Ammon's horn (tissue), 1 donor: ENCODE data around the gene PLA2G5.

Source experiments
- DNase-seq: peaks from one replicate; pipeline ENCODE4 v3.0.0-alpha.2; 2016; ENCODE audit warnings: low spot score

The PLA2G5 gene

GRCh38 chr1:20090641-20091040, 20.6 kb downstream of the PLA2G5 start:
- no peak for DNase-seq

DNA sequence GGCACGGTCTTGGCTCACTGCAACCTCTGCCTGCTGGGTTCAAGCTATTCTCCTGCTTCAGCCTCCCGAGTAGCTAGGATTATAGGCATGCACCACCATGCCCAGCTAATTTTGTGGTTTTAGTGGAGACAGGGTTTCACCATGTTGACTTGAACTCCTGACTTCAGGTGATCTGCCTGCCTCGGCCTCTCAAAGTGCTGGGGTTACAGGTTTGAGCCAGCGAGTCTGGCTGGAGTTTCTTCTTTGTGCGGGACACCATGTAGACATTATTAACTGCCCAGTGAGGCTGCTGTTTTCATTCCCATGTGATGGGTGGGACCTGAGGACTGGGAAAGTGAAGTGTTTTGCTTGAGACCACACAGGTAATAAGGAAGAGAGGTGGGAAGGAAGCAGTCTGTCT, 23.3 kb downstream of the PLA2G5 start:
- no peak for DNase-seq

DNA sequence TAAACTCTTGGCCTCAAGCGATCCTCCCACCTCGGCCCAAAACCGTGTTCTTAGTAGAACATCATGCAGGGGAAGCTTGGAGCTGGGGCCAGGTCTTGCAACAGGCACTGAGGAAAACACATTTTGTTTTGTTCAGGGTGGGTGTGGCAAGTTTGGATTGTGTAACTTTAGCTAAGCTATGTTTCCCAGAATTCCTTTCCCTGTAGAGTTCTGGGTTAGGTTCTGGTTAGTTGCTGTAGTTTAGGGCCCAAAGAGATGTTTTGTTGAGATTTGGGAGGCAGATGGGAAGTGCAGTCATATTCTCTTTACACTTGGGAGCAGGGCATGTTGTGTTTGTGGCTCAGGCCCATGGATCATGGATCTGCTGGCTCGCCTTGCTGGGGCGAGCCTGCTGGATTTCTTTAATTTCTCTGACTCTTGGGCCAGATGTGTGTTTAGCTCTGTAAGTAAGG, 24.0 kb downstream of the PLA2G5 start:
- no peak for DNase-seq

GRCh38 chr1:20095564-20096434, 25.8 kb downstream of the PLA2G5 start:
- DNase-seq, result no peak

DNA sequence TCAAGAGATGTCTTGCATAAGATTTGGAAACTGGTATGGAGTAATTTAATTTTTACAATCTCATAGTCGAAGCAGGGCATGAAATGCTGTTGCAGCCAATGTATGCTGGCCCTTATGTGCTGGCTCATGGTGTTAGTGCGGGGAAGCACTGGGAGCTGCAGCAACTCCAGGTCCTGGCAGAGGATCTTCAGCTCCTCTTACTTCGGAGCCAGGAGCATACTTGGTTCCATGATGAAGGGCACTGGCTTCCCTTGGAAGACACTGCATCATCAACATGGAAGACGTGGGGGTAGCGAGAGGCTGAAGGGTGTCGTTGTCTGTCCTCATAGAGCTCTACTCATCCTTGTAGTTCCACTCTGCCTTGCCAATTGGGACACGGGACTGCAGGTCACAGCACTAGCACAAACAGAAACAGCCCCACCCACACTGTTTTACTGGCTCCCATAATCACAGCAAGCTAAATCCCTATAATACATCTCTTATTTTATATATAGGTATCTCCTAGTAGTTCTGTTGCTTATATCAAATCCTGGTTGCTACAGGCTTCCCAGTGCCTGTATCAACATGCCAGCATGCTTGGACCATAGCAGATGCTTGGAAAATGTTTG, 26.9 kb downstream of the PLA2G5 start:
- DNase-seq, result no peak

- DNase-seq, result no peak
Observed at GRCh38 chr1:20099533-20099932, 29.5 kb downstream of the PLA2G5 start.

DNA sequence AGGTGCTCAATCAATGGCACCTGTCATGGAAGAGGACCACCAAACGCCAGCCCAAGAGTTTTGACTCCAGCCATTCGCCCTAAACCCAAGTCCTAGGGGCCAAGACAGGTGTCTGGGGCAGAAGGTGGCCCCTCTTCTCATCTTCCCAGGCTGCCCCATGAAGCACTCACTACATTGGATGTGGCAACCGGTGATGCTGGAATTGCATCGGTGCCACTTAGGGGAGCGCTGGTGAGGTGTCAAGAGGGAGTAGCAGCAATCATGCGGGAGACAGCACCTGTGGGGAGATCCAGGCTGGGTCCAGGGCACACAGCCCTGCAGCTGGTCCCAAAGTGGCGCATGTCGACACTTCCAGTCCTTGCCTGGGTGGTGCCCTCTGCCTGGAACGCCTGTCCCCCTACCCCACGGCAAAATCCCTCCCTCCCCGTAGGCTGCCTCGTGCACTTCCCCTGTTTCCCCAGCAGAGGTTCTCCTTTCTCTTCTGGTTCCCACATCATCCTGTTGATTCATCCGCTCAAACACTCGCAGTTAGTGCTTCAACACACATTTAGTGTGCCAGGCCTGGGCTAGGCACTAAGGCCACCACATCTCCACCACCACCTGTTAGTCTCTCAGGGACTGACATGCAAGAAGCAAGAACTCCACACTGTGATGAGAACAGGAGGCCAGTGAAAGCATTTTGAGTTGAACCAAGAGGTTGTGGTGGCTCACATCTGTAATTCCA, 30.8 kb downstream of the PLA2G5 start:
- peak; percentile 62 for DNase-seq

- no peak for DNase-seq
Observed at GRCh38 chr1:20102875-20103274, 32.9 kb downstream of the PLA2G5 start.

DNA sequence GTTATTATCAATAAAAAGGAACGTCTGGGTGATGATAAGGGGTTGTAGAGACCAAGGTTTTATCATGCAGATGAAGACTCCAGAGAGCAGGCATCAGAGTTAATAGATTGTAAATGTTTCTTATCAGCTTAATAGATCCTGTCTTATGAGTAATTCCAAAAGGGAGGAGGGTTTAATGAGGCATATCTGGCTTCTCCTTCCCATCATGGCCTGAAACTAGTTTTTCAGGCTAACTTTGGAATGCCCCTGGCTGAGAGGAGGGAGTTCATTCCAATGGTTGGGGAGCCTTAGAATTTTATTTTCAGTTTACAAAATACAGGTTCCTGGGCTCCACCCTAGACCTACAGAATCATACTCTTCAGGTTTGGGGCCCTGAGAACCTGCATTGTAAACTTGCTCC, 35.9 kb downstream of the PLA2G5 start:
- no peak for DNase-seq

DNA sequence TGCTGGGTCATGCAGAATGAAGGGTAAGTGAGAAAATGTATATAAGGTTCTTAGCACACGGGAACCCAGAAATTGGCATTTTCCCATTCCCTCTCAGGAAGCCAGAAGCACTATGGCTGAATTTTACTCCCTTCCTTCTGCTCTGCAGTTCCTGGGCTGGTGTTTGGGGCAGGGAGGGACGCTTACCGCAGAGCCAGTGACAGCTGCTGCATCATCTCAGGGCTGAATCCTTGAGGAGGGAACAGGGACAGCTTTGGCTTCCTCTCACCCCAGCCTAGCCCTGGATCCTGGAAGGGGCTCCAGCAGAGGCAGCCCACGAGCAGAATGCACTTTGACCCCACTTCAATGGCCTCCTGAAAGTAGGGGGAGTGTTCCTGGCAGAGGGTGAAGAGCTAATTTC, 37.4 kb downstream of the PLA2G5 start:
- no peak for DNase-seq

DNA sequence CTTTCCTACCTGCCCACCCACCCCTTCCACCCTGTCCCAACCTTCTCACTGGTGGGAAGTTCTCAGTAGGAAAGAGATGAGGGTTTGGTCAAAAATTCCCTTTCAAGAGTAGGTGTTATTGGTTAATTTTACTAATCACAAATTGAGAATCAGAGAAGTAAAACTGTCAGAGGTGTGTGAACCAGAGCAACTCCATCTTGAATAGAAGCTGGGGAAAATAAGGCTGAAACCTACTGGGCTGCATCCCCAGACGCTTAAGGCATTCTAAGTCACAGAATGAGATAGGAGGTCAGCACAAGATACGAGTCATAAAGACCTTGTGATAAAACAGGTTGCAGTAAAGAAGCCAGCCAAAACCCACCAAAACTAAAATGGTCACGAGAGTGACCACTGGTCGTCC, 37.8 kb downstream of the PLA2G5 start:
- DNase-seq, result no peak

- no peak for DNase-seq
Observed at GRCh38 chr1:20108366-20109123, 38.6 kb downstream of the PLA2G5 start.

DNA sequence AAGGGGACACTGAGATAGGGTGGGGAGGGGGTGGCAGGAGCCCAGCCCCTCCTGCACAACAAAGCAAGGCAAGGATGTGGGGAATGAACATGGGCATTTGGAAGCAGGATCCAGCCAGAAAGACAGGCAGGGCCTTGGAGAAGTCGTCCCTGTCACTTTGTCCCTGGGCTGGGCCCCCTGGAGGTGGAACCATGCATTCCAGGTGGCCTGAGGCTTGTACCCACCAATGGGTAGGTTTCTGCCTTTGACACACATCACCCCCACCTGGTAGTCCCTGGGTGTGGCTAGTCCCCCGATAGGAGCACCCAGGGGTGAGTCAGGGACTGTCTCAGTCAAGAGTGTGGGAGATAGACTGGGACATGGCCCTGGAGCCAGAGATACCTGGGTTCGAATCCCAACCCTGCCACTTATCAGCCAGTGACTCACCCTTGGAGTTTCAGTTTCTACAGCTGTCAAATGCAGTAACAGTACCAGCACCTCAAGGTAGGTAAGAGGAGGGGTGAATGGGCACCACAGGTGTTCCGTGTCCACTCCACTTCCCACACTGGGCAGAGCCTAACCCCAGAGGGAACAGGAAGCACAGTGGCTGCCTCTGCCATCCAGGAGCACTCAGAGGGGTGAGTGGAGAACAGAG, 39.3 kb downstream of the PLA2G5 start:
- DNase-seq, result no peak

DNA sequence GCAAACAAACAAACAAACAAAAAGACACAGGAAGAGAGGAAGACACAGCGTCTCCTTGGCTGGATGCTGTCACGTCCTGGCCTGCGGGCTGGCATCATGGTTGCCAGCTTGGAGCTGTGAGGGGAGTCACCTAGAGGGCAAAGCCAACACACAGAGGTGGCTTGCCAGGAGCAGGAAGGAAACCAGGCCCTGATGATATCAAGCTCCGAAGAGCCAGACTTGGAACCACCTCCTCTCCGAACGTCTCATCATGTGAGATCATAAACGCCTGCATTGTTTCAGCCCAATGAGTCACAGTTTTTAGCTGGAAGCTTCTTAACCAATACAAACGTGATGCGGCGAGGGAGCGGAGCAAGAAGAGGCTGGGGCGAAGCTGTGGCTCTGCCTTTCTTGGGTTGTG, 40.7 kb downstream of the PLA2G5 start:
- DNase-seq, result no peak

DNA sequence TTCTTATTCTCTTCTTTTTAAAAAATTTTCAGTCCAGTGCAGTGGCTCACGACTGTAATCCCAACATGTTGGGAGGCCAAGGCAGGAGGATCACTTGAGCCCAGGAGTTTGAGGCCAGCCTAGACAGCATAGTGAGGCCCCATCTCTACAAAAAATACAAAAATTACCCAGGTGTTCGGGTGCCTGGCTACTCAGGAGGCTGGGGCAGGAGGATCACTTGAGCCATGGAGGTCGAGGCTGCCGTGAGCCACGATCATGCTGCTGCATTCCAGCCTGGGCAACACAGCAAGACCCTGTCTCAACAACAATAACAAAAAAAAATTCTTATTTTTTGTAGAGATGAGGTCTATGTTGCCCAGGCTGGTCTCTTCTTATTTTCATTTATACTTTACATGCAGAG, 41.5 kb downstream of the PLA2G5 start:
- no peak for DNase-seq

GRCh38 chr1:20112279-20113000, 42.4 kb downstream of the PLA2G5 start:
- no peak for DNase-seq

DNA sequence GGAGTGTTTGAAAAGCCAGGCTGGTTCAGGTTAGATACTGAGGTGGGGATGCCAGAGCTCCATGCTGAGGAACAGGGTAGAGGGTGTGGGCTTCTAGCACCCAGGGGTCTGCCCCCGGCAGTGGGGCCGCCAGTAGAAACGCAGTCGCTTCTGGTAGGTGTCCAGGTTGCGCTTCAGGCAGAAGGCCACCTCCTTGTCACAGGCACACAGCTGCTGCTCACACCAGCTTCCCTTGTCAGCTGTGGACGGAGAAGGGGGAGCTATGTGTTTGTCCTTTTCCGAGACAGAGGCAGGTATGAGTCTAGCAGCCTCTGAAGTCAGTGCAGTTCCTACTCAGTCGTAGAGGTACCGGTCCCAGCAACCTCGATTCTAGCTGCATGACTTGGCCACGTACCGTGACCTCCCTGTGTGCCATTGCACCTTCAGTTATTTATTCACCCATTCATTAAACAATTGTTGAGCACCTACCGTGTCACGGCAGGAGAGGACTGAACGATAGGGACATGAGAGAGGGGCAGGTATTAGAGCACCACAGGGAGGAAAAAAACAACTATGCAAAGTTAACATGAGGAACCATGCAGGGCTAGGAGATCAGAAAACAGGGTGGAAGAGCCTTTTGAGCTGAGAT, 44.1 kb downstream of the PLA2G5 start:
- DNase-seq, result no peak

GRCh38 chr1:20115479-20115878, 45.5 kb downstream of the PLA2G5 start:
- no peak for DNase-seq

GRCh38 chr1:20115916-20116315, 45.9 kb downstream of the PLA2G5 start:
- DNase-seq, result no peak

DNA sequence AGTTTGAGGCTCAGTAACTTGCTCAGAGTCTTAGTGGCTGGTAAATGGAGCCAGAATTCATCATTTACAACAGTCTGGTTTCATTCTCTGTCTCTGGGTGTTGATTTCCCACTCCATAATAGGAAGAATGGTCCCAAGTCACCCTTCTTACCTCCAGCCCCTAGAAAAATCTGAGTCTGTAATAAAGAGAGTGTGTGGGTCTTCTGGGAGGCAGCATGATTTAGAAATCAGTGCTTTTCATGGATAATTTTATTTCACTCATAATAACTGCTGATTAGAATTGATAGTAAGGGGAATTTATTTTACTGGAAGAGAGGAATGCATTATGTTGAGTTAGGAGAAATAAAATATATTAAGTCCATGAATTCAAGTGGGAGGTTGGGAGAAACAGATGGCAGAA, 47.2 kb downstream of the PLA2G5 start:
- DNase-seq, result no peak

DNA sequence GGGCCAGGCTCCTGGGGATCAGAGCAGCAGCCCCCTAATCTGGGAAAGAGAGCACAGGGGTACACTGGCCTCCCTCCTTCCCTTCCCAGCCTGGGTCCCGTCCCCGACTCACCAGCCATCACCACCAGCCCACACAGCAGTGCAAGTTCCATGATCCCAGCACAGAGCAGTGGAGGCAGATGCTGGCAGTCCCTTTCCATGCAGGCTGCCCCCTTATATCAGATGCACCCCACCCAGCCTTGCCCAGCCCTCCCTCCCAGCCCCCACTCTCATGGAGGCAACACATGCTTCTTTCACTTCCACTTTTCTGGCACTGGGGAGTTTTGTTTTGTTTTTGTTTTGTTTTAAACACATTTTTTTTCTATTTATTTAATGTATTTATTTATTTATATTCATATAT, 49.4 kb downstream of the PLA2G5 start, which contains the start of gene PLA2G2D:
Gene PLA2G2D, minus strand, starts transcription at position 190 of the 400 bp plus-strand sequence. Its CDS starts 38 bp downstream, at position 152.
- DNase-seq, result no peak
